HL-60 (cell line): Measurements from ENCODE around the gene NKAIN2.

ENCODE experiments used
- DNase-seq, 2 experiments: peaks; one replicate each; pipeline ENCODE4 v3.0.0-alpha.2; 2010 to 2020; ENCODE audit warnings: low read depth in 1 of 2, low spot score in 1 of 2
- H3K27ac ChIP-seq: fragments of 250-450 bp; sonication (Bioruptor Pico); replicated peaks from 2 replicates; pipeline ENCODE4 v1.5.1; 2020; ENCODE audit warnings: mild to moderate bottlenecking, moderate library complexity
- H3K27me3 ChIP-seq: fragments of 250-450 bp; sonication (Bioruptor Pico); 2 replicates; pipeline ENCODE4 v1.5.1; 2021; ENCODE audit warnings: mild to moderate bottlenecking, moderate library complexity; ENCODE audit not compliant: insufficient read depth, poor library complexity, severe bottlenecking
- H3K4me3 ChIP-seq: replicated peaks from 2 replicates; pipeline ENCODE4 v1.5.1; 2011; ENCODE audit warnings: mild to moderate bottlenecking, control low read depth, low read length; ENCODE audit not compliant: insufficient read depth
- GABPA ChIP-seq: IDR thresholded peaks from 2 replicates; pipeline ENCODE4 v1.6.1; 2012; ENCODE audit warnings: low read depth
- POLR2AphosphoS5 ChIP-seq: IDR thresholded peaks from 2 replicates; pipeline ENCODE4 v1.6.1; 2012; ENCODE audit warnings: low read depth
- REST ChIP-seq: IDR thresholded peaks from 2 replicates; pipeline ENCODE4 v1.6.1; 2012; ENCODE audit warnings: low read depth; ENCODE audit not compliant: insufficient replicate concordance
- SPI1 ChIP-seq: IDR thresholded peaks from 2 replicates; pipeline ENCODE4 v1.6.1; 2012; ENCODE audit warnings: low read depth, mild to moderate bottlenecking, borderline replicate concordance
- TF ChIP-seq, protein P1 (sequence below): IDR thresholded peaks from one replicate; pipeline ENCODE4 v1.5.1; 2011; ENCODE audit warnings: low read length, control low read depth, inconsistent platforms; ENCODE audit not compliant: insufficient read depth

Gene NKAIN2

GRCh38 chr6:123899745-123900144 lies 96.1 kb downstream of the NKAIN2 start:
- TF ChIP-seq GABPA (no peak), SPI1 (no peak), REST (no peak), POLR2AphosphoS5 (no peak)
- TF ChIP-seq, protein P1, sequence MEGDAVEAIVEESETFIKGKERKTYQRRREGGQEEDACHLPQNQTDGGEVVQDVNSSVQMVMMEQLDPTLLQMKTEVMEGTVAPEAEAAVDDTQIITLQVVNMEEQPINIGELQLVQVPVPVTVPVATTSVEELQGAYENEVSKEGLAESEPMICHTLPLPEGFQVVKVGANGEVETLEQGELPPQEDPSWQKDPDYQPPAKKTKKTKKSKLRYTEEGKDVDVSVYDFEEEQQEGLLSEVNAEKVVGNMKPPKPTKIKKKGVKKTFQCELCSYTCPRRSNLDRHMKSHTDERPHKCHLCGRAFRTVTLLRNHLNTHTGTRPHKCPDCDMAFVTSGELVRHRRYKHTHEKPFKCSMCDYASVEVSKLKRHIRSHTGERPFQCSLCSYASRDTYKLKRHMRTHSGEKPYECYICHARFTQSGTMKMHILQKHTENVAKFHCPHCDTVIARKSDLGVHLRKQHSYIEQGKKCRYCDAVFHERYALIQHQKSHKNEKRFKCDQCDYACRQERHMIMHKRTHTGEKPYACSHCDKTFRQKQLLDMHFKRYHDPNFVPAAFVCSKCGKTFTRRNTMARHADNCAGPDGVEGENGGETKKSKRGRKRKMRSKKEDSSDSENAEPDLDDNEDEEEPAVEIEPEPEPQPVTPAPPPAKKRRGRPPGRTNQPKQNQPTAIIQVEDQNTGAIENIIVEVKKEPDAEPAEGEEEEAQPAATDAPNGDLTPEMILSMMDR, result no peak
- DNase-seq, result no peak
- Histone ChIP-seq H3K27me3 (no peaks in the 10 kb centered on the region), H3K27ac (no peak overlapping the region), H3K4me3 (no peak overlapping the region)

DNA sequence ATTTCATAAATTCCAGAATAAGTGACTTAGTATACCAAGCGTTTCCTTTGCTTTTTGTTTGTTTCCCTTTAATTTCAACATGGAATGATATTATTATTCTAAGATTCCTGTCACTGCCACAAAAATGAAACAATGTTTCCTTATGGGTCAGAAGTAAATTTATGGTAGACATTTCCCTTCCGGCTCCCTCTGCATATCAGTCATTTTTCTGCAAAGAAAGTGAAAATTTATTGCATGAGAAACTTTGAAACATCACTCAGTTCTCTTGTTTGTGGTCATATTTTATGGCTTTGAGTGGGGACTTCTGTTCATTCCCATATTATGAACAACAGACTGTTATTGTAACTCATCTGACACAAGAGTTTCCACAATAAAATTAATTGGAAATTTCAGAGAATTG lies 97.8 kb downstream of the NKAIN2 start:
- Histone ChIP-seq H3K4me3 (no peak overlapping the region), H3K27ac (no peak overlapping the region), H3K27me3 (no peaks in the 10 kb centered on the region)
- no peak for DNase-seq
- TF ChIP-seq, protein P1, result no peak
- TF ChIP-seq GABPA (no peak), POLR2AphosphoS5 (no peak), SPI1 (no peak)

DNA sequence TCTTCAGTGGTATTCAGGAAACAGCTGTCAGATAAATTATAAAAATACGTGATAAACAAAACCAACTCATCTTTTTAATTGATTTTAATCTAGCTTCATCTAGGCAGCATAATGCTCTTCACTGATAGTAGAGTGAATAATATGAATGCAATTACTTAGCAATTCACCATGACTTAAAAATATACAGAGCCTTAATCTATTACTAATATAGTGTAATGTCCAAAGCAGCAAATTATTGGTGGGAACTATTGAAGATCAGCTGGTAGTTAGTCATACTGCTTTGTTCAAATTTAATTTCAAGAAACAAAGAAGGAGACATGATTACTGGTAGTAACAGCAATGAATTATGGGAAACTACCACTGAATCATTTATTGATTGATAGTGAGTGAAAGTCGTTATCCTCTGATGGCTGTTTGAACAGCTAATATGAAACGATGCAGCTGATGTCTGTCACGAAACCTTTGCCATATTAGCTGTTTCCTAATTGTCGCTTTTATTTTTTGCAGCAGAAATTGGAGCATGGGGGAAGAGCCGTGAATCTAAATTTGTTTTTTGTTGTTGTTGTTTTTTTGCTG lies 99.2 kb downstream of the NKAIN2 start:
- Histone ChIP-seq H3K4me3 (no peak overlapping the region), H3K27me3 (no peaks in the 10 kb centered on the region), H3K27ac (no peak overlapping the region)
- TF ChIP-seq, protein P1, result no peak
- TF ChIP-seq POLR2AphosphoS5, result no peak
- TF ChIP-seq REST, result no peak
- TF ChIP-seq GABPA, result no peak
- no peak for TF ChIP-seq SPI1
- DNase-seq, result no peak

GRCh38 chr6:123904228-123904627 lies 100.6 kb downstream of the NKAIN2 start:
- no peak for DNase-seq
- Histone ChIP-seq H3K27ac (no peak overlapping the region), H3K4me3 (no peak overlapping the region), H3K27me3 (no peaks in the 10 kb centered on the region)
- TF ChIP-seq REST (no peak), SPI1 (no peak)
